Mesendoderm (in vitro differentiated cells): ENCODE results near the gene TGIF2.
A peak's percentile ranks its signal among the peaks of the same experiment; 100 is the strongest.

Experiments
- DNase-seq: peaks from one replicate; pipeline ENCODE4 v3.0.0; 2013
- H2AK5ac ChIP-seq: 2 replicates; pipeline ENCODE4 v1.6.1; 2013; ENCODE audit warnings: low read length, inconsistent platforms
- H2BK120ac ChIP-seq: 2 replicates; pipeline ENCODE4 v1.6.1; 2013; ENCODE audit warnings: low read depth, mild to moderate bottlenecking, low read length, moderate library complexity, mixed read lengths
- H2BK15ac ChIP-seq: replicated peaks from 2 replicates; pipeline ENCODE4 v1.6.1; 2013; ENCODE audit warnings: low read depth, mild to moderate bottlenecking, moderate library complexity
- H2BK5ac ChIP-seq: 2 replicates; pipeline ENCODE4 v1.6.1; 2013; ENCODE audit warnings: low read length, inconsistent platforms
- H3K18ac ChIP-seq: 2 replicates; pipeline ENCODE4 v1.6.1; 2013; ENCODE audit warnings: mild to moderate bottlenecking, low read length, mixed read lengths
- H3K23ac ChIP-seq: one replicate; pipeline ENCODE4 v1.6.1; 2013; ENCODE audit warnings: low read length
- H3K27ac ChIP-seq: 2 replicates; pipeline ENCODE4 v1.5.1; 2013; ENCODE audit warnings: low read depth, mild to moderate bottlenecking, inconsistent platforms, low read length, moderate library complexity
- H3K27me3 ChIP-seq: 2 replicates; pipeline ENCODE4 v1.6.1; 2013; ENCODE audit warnings: low read length, control low read depth, mild to moderate bottlenecking, inconsistent platforms; ENCODE audit not compliant: insufficient read depth, poor library complexity
- H3K36me3 ChIP-seq: 2 replicates; pipeline ENCODE4 v1.6.1; 2013; ENCODE audit warnings: low read length, inconsistent platforms; ENCODE audit not compliant: control insufficient read depth, insufficient read depth
- H3K4ac ChIP-seq: one replicate; pipeline ENCODE4 v1.6.1; 2013; ENCODE audit warnings: low read depth, mild to moderate bottlenecking, low read length, moderate library complexity
- H3K4me1 ChIP-seq: 2 replicates; pipeline ENCODE4 v1.6.1; 2013; ENCODE audit warnings: low read depth, low read length, inconsistent platforms; ENCODE audit not compliant: control insufficient read depth
- H3K4me2 ChIP-seq: 2 replicates; pipeline ENCODE4 v1.6.1; 2013; ENCODE audit warnings: low read length
- H3K4me3 ChIP-seq: 2 replicates; pipeline ENCODE4 v1.5.1; 2013; ENCODE audit warnings: mild to moderate bottlenecking, low read length
- H3K56ac ChIP-seq: one replicate; pipeline ENCODE4 v1.6.1; 2013; ENCODE audit warnings: low read length
- H3K79me1 ChIP-seq: 2 replicates; pipeline ENCODE4 v1.6.1; 2013; ENCODE audit warnings: low read length, inconsistent platforms
- H3K79me2 ChIP-seq: 2 replicates; pipeline ENCODE4 v1.6.1; 2013; ENCODE audit warnings: mild to moderate bottlenecking, low read length; ENCODE audit not compliant: control insufficient read depth, insufficient read depth
- H3K9ac ChIP-seq: 2 replicates; pipeline ENCODE4 v1.6.1; 2013; ENCODE audit warnings: low read length, inconsistent platforms
- H4K5ac ChIP-seq: one replicate; pipeline ENCODE4 v1.6.1; 2013; ENCODE audit warnings: low read length
- H4K8ac ChIP-seq: one replicate; pipeline ENCODE4 v1.6.1; 2013; ENCODE audit warnings: low read depth, mild to moderate bottlenecking, control low read depth, low read length, moderate library complexity
- WGBS: extraction: QIAGEN DNeasy Blood & Tissue Kit; methylation state at CpG from one replicate; pipeline ENCODE4 v1.1.7; 2013; ENCODE audit warnings: low lambda C conversion rate, missing lambda C conversion rate; ENCODE audit not compliant: insufficient coverage; ENCODE audit errors: extremely low coverage; 5-methylcytosine and 5-hydroxymethylcytosine counted together

The TGIF2 gene

GRCh38 chr20:36544134-36545018 lies 29.0 kb upstream of the TGIF2 start:
- Histone ChIP-seq H3K4me3 (no peak overlapping the region), H2BK5ac (no peak overlapping the region), H3K9ac (peak overlapping the region; percentile 2), H3K79me1 (peaks cover 16% of the 10 kb centered on the region), H4K8ac (no peak overlapping the region), H3K18ac (no peak overlapping the region), H3K56ac (peak overlapping the region; percentile 7), H3K4me1 (peaks cover 8% of the 10 kb centered on the region), H3K23ac (no peak overlapping the region), H2BK120ac (no peak overlapping the region), H3K4ac (no peak overlapping the region), H3K27me3 (no peaks in the 10 kb centered on the region), H2AK5ac (no peak overlapping the region), H3K79me2 (peaks cover 23% of the 10 kb centered on the region), H2BK15ac (no peak overlapping the region), H3K27ac (no peak overlapping the region), H3K4me2 (no peak overlapping the region), H3K36me3 (peaks cover 1% of the 10 kb centered on the region), H4K5ac (no peak overlapping the region)
- peak; percentile 30 for DNase-seq
- WGBS = no CpG with 5 or more reads among the region's 15 CpGs

GRCh38 chr20:36546111-36546736 lies 27.2 kb upstream of the TGIF2 start:
- no peak overlapping the region for H3K9ac ChIP-seq
- H4K5ac ChIP-seq = no peak overlapping the region
- H3K4me1 ChIP-seq = peaks cover 8% of the 10 kb centered on the region
- no peak overlapping the region for H3K18ac ChIP-seq
- WGBS = no CpG with 5 or more reads among the region's 14 CpGs
- peaks cover 1% of the 10 kb centered on the region for H3K36me3 ChIP-seq
- DNase-seq = no peak
- H2BK15ac ChIP-seq = no peak overlapping the region
- no peak overlapping the region for H3K27ac ChIP-seq
- H3K23ac ChIP-seq = no peak overlapping the region
- H3K4ac ChIP-seq = no peak overlapping the region
- H2BK5ac ChIP-seq = no peak overlapping the region
- H3K4me3 ChIP-seq = no peak overlapping the region
- no peak overlapping the region for H3K4me2 ChIP-seq
- no peak overlapping the region for H4K8ac ChIP-seq
- H2AK5ac ChIP-seq = no peak overlapping the region
- H3K27me3 ChIP-seq = no peaks in the 10 kb centered on the region
- peaks cover 23% of the 10 kb centered on the region for H3K79me2 ChIP-seq
- no peak overlapping the region for H2BK120ac ChIP-seq
- H3K79me1 ChIP-seq = peaks cover 16% of the 10 kb centered on the region
- no peak overlapping the region for H3K56ac ChIP-seq

- H3K18ac ChIP-seq = no peak overlapping the region
- H3K56ac ChIP-seq = no peak overlapping the region
- no peak overlapping the region for H2BK15ac ChIP-seq
- H3K27me3 ChIP-seq = no peaks in the 10 kb centered on the region
- no peak overlapping the region for H4K8ac ChIP-seq
- H4K5ac ChIP-seq = no peak overlapping the region
- no peak overlapping the region for H3K4me3 ChIP-seq
- peaks cover 11% of the 10 kb centered on the region for H3K79me1 ChIP-seq
- H3K9ac ChIP-seq = no peak overlapping the region
- DNase-seq = no peak
- H2AK5ac ChIP-seq = no peak overlapping the region
- no peak overlapping the region for H2BK120ac ChIP-seq
- H3K4me1 ChIP-seq = peaks cover 6% of the 10 kb centered on the region
- H3K36me3 ChIP-seq = peaks cover 1% of the 10 kb centered on the region
- H3K27ac ChIP-seq = no peak overlapping the region
- H3K79me2 ChIP-seq = peaks cover 14% of the 10 kb centered on the region
- no peak overlapping the region for H3K23ac ChIP-seq
- no CpG with 5 or more reads among the region's 12 CpGs for WGBS
- no peak overlapping the region for H2BK5ac ChIP-seq
- no peak overlapping the region for H3K4ac ChIP-seq
- H3K4me2 ChIP-seq = no peak overlapping the region
These were observed 26.0 kb upstream of the TGIF2 start for GRCh38 chr20:36547186-36548005.

- H3K56ac ChIP-seq = no peak overlapping the region
- peaks cover 4% of the 10 kb centered on the region for H3K4me1 ChIP-seq
- no peak overlapping the region for H3K4me2 ChIP-seq
- peaks cover 8% of the 10 kb centered on the region for H3K79me2 ChIP-seq
- no peak overlapping the region for H3K18ac ChIP-seq
- no peaks in the 10 kb centered on the region for H3K27me3 ChIP-seq
- H2AK5ac ChIP-seq = no peak overlapping the region
- no peak overlapping the region for H3K27ac ChIP-seq
- no peak overlapping the region for H4K8ac ChIP-seq
- WGBS = no CpG with 5 or more reads among the region's 12 CpGs
- no peak overlapping the region for H2BK120ac ChIP-seq
- peak; percentile 69 for DNase-seq
- no peak overlapping the region for H3K4me3 ChIP-seq
- no peak overlapping the region for H4K5ac ChIP-seq
- peaks cover 1% of the 10 kb centered on the region for H3K36me3 ChIP-seq
- no peak overlapping the region for H2BK5ac ChIP-seq
- H3K9ac ChIP-seq = no peak overlapping the region
- H3K79me1 ChIP-seq = peaks cover 8% of the 10 kb centered on the region
- no peak overlapping the region for H2BK15ac ChIP-seq
- no peak overlapping the region for H3K23ac ChIP-seq
- no peak overlapping the region for H3K4ac ChIP-seq
These were observed 25.4 kb upstream of the TGIF2 start for GRCh38 chr20:36548006-36548315.

GRCh38 chr20:36548704-36549627 lies 24.4 kb upstream of the TGIF2 start:
- Histone ChIP-seq H4K5ac (no peak overlapping the region), H3K27ac (no peak overlapping the region)
- WGBS = no CpG with 5 or more reads among the region's 23 CpGs

More at GRCh38 chr20:36548704-36549627, 24.4 kb upstream of the TGIF2 start:
- Histone ChIP-seq H3K4me3 (no peak overlapping the region), H3K56ac (no peak overlapping the region), H3K4ac (no peak overlapping the region), H2BK15ac (no peak overlapping the region), H3K4me2 (no peak overlapping the region), H3K4me1 (no peaks in the 10 kb centered on the region), H3K18ac (no peak overlapping the region), H3K79me2 (no peaks in the 10 kb centered on the region), H3K23ac (no peak overlapping the region), H2BK120ac (no peak overlapping the region), H2AK5ac (no peak overlapping the region), H2BK5ac (no peak overlapping the region), H3K27me3 (no peaks in the 10 kb centered on the region), H3K9ac (no peak overlapping the region), H4K8ac (no peak overlapping the region), H3K36me3 (peaks cover 1% of the 10 kb centered on the region), H3K79me1 (peaks cover 6% of the 10 kb centered on the region)
- no peak for DNase-seq
